ENCODE measurements around the gene USP21. TPM values are rescaled to one million over a fixed set of nuclear protein-coding genes. Genes with fewer than 3 reads are reported as not detected.
A peak's percentile ranks its signal among the peaks of the same experiment; 100 is the strongest.

Gene USP21
- total and polyA plus RNA-seq, 2 of the 8 experiments (the other 6 are each of a cell fraction or from before 2014, with no cell fraction given), result 23.9 to 36.3 TPM

GRCh38 chr1:161177112-161177935 lies 18.0 kb downstream of the USP21 start, which contains the start of gene B4GALT3 (continued):
- TF ChIP-seq USF2 (IDR thresholded peaks at IDR 0.05; ENCODE audit: low read length) (no peak; the same call in 1 of the 2 replicates), CBX5 (IDR thresholded peaks at IDR 0.05; ENCODE audit: low read depth, low read length) (no peak), TCF12 (IDR thresholded peaks at IDR 0.05; ENCODE audit: low read depth, low read length) (no peak), BCL11A (IDR thresholded peaks at IDR 0.05; ENCODE audit: low read depth in 2 of 2, low read length in 2 of 2) (no peak), POU5F1 (IDR thresholded peaks at IDR 0.05; ENCODE audit: low read depth, low read length) (no peak), RAD21 (IDR thresholded peaks at IDR 0.05 in 1 of 2, conservative IDR thresholded peaks at IDR 0.05 in 1 of 2; ENCODE audit: low read depth in 2 of 2, low read length in 2 of 2) (peak in 1 of 2 experiments; percentile 23; a peak in 2 of 4 replicates), HDAC2 (IDR thresholded peaks at IDR 0.05; ENCODE audit: borderline replicate concordance in 1 of 2, low read depth in 2 of 2, low read length in 2 of 2) (peak in 1 of 2 experiments; percentile 65; a peak in 2 of 4 replicates), SAP30 (IDR thresholded peaks at IDR 0.05; ENCODE audit: insufficient read depth, insufficient replicate concordance, low read length) (no peak), EZH2 (IDR thresholded peaks at IDR 0.05; ENCODE audit: low read depth, low read length, severe bottlenecking) (no peak), SP4 (IDR thresholded peaks at IDR 0.05; ENCODE audit: low read length) (peak; percentile 89; the same call in 1 of the 2 replicates), GABPA (IDR thresholded peaks at IDR 0.05; ENCODE audit: borderline replicate concordance, insufficient read depth, low read length) (no peak), SRF (IDR thresholded peaks at IDR 0.05; ENCODE audit: low read depth, low read length) (no peak), PHF8 (conservative IDR thresholded peaks at IDR 0.05; ENCODE audit: low read depth, low read length) (peak; percentile 99), FOSL1 (IDR thresholded peaks at IDR 0.05; ENCODE audit: insufficient read depth, low read depth, low read length) (no peak), RFX5 (IDR thresholded peaks at IDR 0.05; ENCODE audit: borderline replicate concordance, low read depth, low read length) (no peak), SP2 (IDR thresholded peaks at IDR 0.05; ENCODE audit: low read length) (no peak), JUN (IDR thresholded peaks at IDR 0.05; ENCODE audit: low read depth, low read length) (no peak), KDM4A (IDR thresholded peaks at IDR 0.05; ENCODE audit: low read depth, low read length, severe bottlenecking) (peak; percentile 67), RBBP5 (IDR thresholded peaks at IDR 0.05; ENCODE audit: borderline replicate concordance, low read depth, low read length) (0 out of 2 replicates have a peak, but pooled peaks have one; percentile 25), CTBP2 (IDR thresholded peaks at IDR 0.05; ENCODE audit: borderline replicate concordance, insufficient read depth, insufficient read length, low read length) (no peak), CHD2 (IDR thresholded peaks at IDR 0.05; ENCODE audit: low read length) (no peak; the same call in 1 of the 2 replicates), YY1 (IDR thresholded peaks at IDR 0.05; ENCODE audit: low read depth, low read length) (peak; percentile 99)
